ENCODE measurements around the gene RAP1GAP.

GRCh38 chr1:21685946-21686678 is 17.0 kb upstream of the RAP1GAP start:
- TF ChIP-seq CTCF (IDR thresholded peaks at IDR 0.05; ENCODE audit: low read length): no peak
- no peak for TF ChIP-seq EZH2 (IDR thresholded peaks at IDR 0.05; ENCODE audit: borderline replicate concordance, low read length)
